GM21576 (cell line): ENCODE measurements around the gene ACIN1.
"Not testable (repeated sequence)": the region's sequence is repeated elsewhere in the genome, so short reads cannot be mapped to it uniquely, and the experiment has no call there.

Experiments
- ATAC-seq: cut with Tn5 transposase; IDR thresholded peaks from one replicate; pipeline ENCODE4 v1.9.1; 2021; ENCODE audit warnings: mild to moderate bottlenecking, moderate library complexity; ENCODE audit not compliant: unreplicated experiment

The ACIN1 gene

DNA sequence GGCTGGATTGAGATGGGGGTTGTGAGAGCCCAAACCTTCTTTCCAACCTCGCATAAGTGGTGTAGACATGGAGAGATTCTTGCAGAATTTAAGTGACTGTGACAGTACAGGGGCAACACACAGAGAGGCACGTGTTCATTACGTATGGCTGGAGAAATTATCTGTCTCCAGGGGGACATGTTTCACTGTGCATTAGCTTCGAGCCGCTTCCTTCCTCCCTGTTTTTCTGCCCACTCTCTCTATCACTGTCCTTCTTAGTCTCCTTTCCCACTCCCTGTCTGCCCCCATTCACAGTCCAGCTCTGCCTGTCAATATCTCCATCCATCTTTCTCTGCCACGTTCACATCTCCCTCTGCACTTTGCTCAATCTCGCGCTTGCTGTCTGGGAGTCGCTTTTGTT, 73.5 kb downstream of the ACIN1 start:
- ATAC-seq, result no peak

DNA sequence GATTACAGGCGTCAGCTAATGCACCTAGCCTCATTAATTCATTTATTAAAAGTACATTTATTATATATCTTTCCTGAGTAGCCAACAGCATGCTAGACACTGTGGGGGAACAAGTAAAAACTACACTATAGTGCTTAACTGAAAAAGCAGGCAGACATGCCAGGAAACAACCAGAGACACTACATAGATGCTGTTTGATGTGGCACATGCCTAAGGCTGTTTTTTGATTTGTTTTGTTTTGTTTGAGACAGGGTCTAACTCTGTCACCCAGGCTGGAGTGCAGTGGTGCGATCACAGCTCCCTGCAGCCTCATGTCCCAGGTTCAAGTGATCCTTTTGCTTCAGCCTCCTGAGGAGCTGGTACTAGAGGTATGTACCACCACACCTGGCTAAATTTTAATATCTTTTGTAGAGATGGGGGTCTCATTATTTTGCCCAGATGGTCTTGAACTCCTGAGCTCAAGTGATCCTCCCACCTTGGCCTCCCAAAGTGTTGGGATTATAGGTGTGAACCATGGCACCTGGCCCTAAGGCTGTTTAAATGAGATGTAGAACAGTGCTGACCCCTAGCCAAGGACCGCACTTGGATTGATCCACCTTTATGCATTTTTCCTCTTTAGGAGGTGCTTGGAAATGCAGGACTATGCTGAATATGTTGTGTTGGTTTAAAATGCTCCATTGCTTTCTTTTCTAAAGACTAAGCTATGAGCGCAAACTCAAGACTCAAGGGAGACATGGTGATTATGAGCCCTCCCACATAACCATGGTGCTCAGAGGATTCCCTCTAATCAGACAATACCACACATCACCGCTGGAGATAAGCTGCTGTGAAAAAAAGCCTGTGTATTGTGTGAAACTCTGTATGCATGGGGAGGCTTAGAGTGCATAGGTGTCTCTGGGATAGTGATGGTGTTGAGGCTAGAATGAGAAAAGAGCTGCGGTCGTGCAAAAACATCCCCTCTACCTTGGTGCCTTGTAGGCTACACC, 74.5 kb downstream of the ACIN1 start:
- no peak for ATAC-seq

DNA sequence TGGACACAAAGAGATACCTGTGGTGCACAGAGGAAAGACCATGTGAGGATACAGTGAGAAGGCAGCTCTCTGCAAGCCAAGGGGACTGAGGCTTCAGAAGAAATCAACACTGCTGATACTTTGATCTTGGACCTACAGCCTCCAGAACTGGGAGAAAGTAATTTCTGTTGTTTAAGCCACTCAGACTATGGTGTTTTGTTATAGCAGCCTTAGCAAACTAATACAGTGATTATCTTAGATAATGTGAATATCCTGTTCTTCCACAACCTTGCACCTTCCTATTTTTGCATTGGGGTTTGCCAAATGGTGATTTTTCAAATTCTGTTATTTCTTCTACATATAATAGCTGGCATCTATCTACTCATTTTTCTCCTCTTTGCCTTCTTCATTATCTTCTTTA, 76.8 kb downstream of the ACIN1 start:
- ATAC-seq, result no peak

DNA sequence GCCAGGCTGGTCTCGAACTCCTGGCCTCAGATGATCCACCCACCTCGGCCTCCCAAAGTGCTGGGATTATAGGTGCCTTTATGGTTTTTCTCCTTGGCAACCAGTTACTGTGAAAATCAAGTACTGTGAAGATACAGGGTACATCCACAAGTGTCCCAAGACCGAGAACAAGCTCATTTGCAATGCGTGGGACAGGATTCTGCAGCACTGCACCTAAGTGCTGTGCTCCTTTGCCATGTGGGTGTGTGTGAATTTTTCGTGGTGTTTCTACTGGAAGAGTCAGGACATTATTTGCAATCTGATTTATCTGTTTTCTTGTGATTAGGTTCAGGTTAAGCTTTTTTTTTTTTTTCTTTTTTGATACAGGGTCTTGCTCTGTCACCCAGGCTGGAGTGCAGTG, 77.8 kb downstream of the ACIN1 start:
- no peak for ATAC-seq

DNA sequence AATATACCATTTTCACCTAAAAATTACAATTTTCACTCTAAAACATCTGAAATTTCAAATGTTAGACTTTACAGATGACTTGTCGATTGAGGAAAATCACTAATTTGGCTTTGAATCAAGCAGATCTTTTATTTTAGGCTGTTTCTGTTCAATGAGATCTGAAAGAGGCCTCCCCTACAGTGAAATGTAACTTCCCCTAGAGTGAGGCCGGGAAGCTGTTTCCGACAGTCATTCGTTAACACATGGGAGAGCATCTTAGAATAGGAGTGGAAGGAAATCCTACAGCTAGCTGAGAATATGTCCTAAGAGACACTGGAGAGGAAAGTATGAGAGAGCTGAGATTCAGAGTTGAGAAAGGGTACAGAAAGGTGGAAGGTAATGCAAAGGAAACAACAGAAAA, 79.3 kb downstream of the ACIN1 start:
- ATAC-seq, result no peak

DNA sequence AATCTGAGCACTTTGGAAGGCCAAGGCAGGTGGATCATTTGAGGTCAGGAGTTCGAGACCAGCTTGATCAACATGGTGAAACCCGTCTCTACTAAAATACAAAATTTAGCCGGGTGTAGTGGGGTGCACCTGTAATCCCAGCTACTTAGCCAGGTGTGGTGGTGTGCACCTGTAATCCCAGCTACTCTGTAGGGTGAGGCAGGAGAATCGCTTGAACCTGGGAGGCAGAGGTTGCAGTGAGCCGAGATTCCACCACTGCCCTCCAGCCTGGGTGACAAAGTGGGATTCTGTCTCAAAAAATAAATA, 81.2 kb downstream of the ACIN1 start:
- not testable (repeated sequence) for ATAC-seq

DNA sequence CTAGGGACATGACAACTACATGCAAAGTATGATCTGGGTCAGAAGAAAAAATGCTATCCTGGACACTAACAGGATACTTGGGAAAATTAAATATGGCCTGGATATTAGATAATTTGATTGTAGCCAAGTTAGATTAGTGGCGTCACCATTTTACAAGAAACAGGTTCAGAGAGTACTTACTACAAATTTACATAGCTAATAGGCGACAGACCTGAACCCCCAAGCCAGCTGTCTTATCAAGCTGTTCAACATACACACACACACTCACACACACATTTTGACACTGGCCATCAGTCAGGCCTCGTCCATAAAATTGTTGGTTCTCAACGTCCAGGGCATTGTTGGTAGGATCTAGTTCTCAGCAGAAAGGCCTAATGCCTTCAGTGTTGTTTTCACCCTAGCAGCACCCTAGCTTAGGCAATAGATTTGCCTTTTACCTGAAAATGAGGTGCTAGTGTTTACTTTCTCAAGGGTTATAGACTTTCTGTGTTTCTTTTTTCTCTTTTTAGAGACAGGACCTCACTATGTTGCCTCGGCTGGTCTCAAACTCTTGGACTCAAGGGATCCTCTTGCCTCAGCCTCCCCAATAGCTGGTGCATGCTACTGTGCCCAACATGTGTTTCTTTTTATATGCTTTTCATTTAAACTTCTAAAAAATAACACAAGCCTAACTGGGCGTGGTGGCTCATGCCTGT, 81.7 kb downstream of the ACIN1 start:
- no peak for ATAC-seq

DNA sequence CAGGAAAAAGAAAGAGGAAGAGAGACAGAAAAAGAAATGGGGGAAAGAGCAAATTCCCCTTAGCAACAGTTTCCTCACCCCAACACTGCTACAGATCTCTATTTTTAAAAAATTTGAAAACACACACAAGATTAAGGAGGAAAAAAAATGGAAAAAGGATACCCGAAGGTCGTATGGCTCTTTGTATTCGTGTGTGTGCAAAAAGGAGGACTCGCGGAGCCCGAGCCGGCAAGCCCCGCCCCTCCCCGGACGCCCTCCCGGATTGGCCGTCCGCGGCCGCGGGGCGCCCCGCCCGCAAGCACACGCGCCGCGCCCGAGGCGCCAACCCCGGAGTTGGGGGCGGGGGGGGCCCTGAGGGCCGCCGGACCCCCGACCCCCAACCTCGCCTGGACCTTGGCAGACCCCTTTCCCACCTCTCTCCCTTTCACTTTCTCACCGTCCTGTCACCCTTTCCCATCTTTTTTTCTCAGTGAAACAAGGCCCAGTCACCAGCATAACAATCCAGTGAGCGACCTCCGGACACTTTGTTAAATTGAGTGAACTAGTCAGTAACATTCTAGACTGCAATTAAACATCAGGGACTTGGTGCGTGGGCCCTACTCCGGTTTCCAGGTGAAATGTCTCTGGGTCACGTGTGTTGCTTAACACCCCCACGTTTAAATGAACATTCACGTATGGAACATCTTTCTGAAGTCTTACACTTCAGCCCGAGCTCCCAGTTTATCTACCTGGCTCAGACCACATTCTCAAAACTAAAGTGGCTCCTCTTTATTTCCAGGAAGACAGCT, 84.8 kb downstream of the ACIN1 start, which contains the start of gene C14orf93:
C14orf93 (minus strand) TSS at position 205 of the 788 bp plus-strand sequence. CDS start 11,120 bp downstream, outside the sequence.
- ATAC-seq, result no peak

DNA sequence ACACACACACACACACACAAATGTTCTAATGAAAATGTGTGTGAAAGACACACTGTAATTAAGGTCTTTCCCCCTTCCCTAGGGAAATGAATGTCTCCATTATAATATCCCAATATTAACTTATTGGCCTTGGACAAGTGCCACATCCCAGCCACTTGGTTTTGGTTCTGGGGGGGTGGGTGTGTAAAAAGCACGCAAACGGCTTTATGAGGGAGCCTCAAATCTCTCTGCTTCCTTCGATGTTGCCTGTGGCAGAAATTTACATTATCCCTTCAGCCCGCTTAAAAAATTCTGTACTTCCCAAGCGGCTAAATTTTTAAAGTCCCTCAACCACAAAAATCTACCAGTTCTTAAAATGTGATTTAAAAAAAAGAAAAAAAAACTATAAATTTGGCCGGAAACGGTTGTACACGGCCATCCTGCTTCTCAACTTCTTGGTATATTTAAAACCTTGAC, 85.4 kb downstream of the ACIN1 start:
- ATAC-seq, result no peak

DNA sequence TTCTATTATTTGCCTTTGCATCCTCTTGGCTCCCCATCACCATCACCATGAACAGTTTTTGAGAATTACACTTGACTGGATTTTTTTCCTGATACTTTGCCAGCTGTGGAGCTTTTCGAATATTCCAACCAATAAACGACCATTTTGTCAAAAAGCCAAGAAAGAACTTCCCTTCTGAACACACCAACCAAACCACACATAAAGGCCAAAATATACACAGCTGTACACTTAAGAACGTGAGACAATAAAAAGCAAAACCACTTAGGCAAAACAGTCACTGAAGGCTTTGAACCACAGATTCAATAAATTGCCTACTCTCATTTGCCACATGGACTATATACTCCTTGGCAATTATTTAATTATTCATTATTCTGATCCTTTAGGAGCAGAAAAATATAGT, 86.1 kb downstream of the ACIN1 start:
- ATAC-seq, result no peak
